ENCODE data around the gene DDX39B.

The DDX39B gene

GRCh38 chr6:31575335-31575901 lies 33.6 kb upstream of the DDX39B start, which contains the start of gene TNF:
TSS of gene TNF (plus strand) at chr6:31575565. CDS start at chr6:31575742, 177 bp downstream.
- no peak for DNase-seq

DNA sequence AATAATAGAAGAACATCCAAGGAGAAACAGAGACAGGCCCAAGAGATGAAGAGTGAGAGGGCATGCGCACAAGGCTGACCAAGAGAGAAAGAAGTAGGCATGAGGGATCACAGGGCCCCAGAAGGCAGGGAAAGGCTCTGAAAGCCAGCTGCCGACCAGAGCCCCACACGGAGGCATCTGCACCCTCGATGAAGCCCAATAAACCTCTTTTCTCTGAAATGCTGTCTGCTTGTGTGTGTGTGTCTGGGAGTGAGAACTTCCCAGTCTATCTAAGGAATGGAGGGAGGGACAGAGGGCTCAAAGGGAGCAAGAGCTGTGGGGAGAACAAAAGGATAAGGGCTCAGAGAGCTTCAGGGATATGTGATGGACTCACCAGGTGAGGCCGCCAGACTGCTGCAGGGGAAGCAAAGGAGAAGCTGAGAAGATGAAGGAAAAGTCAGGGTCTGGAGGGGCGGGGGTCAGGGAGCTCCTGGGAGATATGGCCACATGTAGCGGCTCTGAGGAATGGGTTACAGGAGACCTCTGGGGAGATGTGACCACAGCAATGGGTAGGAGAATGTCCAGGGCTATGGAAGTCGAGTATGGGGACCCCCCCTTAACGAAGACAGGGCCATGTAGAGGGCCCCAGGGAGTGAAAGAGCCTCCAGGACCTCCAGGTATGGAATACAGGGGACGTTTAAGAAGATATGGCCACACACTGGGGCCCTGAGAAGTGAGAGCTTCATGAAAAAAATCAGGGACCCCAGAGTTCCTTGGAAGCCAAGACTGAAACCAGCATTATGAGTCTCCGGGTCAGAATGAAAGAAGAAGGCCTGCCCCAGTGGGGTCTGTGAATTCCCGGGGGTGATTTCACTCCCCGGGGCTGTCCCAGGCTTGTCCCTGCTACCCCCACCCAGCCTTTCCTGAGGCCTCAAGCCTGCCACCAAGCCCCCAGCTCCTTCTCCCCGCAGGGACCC lies 32.6 kb upstream of the DDX39B start:
- no peak for DNase-seq

GRCh38 chr6:31573239-31574105 lies 31.7 kb upstream of the DDX39B start:
- no peak for DNase-seq

DNA sequence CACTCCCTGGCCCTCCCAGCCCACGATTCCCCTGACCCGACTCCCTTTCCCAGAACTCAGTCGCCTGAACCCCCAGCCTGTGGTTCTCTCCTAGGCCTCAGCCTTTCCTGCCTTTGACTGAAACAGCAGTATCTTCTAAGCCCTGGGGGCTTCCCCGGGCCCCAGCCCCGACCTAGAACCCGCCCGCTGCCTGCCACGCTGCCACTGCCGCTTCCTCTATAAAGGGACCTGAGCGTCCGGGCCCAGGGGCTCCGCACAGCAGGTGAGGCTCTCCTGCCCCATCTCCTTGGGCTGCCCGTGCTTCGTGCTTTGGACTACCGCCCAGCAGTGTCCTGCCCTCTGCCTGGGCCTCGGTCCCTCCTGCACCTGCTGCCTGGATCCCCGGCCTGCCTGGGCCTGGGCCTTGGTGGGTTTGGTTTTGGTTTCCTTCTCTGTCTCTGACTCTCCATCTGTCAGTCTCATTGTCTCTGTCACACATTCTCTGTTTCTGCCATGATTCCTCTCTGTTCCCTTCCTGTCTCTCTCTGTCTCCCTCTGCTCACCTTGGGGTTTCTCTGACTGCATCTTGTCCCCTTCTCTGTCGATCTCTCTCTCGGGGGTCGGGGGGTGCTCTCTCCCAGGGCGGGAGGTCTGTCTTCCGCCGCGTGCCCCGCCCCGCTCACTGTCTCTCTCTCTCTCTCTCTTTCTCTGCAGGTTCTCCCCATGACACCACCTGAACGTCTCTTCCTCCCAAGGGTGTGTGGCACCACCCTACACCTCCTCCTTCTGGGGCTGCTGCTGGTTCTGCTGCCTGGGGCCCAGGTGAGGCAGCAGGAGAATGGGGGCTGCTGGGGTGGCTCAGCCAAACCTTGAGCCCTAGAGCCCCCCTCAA lies 30.5 kb upstream of the DDX39B start, which contains the start of gene LTA:
TSS of gene LTA (plus strand) at position 249 of the 871 bp plus-strand sequence. CDS start at position 703, 454 bp downstream.
- DNase-seq: no peak

GRCh38 chr6:31569861-31570536 lies 28.2 kb upstream of the DDX39B start:
- no peak for DNase-seq

- no peak for DNase-seq
Observed at GRCh38 chr6:31568537-31568961, 26.7 kb upstream of the DDX39B start.

GRCh38 chr6:31567531-31568370 lies 25.9 kb upstream of the DDX39B start:
- DNase-seq: no peak

- DNase-seq: no peak
Observed at GRCh38 chr6:31560697-31561058, 18.9 kb upstream of the DDX39B start.

DNA sequence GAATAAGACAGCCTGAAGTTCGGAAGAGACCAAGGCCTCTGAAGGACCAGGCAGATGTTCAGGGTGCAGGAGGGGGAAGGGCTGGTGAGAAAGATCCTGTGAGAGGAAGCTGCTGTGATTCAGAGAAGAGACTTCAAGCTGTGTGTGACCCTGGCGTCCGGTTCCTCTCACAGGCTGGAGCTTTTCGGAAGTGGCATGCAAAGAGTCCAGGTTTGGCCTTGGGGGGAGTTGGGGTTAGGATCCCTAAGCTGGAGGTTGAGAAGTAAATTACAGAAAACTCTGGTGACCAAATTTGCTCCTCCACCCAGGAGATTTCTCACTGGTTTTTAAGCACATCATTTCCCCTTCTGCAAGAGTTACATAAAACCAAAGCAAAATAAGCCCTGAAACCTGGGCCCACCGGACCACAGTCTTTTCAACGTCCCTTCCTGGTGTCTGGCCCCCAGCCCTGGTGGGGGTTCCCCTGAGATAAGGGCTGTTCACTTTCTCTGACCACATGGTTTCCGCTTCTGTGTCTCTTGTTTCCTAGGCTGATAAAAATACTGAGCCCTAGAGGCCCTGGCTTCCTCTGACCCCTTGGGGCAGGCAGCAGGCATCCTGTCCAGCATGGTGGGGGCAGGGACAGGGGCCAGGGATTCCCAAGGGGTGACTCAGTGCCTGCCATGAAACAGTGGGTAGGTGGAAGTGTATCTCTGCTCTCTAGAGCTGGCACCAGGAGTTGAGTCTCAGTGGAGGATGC lies 18.3 kb upstream of the DDX39B start:
- DNase-seq: no peak

- no peak for DNase-seq
Observed at GRCh38 chr6:31559606-31559957, 17.8 kb upstream of the DDX39B start.

DNA sequence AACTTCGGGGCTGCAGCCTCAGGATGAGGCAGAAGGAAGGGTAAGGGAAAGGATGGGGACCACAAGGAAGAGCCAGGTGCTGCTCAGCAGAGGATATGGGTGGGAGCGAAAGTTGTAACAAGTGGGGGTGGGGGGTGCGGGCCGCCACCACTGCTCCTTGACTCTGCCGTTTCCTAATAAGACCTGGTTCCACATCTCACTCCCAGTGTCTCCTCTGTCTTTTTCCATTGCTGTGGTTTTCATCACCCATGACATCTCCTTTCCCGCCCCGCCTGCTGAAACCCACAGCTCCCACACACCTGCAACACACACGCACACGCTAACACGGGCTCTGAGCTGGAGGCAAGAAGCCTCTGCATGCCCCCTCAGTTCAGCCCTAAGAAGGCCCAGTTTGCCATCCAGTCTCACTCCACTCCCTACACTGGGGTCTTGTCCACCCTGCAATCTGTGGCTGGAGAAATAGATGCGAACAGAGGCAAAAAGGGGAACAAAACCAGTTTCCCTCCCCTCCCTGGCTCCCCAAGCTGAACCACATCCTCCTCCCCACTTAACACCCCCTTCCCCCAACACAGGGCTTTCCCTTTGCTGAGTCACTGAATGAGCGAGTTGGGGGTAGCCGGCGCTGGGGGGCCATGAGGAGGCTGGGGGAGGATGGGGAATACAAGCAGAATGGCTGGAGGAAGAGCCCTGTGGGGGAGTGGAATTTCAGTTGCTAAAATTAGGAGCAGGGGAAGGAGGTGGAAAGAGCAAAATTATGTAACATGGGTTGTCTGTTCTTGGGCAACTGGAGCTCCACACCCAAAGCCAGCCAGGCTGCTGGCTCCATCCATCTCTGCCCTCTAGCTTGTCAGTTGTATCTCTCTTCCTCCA lies 17.1 kb upstream of the DDX39B start:
- DNase-seq: no peak

DNA sequence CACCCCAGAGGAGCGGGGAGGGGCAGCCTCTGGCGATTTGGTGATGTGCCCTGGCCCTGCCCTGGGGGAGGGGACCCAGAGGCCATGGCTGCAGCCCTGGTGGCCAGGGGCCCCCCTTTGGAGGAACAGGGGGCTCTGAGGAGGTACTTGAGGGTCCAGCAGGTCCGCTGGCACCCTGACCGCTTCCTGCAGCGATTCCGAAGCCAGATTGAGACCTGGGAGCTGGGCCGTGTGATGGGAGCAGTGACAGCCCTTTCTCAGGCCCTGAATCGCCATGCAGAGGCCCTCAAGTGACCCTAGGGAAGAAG lies 16.5 kb upstream of the DDX39B start:
- no peak for DNase-seq

GRCh38 chr6:31557443-31558317 lies 15.9 kb upstream of the DDX39B start:
- DNase-seq: no peak

GRCh38 chr6:31556307-31556706 lies 14.5 kb upstream of the DDX39B start:
- DNase-seq: no peak

DNA sequence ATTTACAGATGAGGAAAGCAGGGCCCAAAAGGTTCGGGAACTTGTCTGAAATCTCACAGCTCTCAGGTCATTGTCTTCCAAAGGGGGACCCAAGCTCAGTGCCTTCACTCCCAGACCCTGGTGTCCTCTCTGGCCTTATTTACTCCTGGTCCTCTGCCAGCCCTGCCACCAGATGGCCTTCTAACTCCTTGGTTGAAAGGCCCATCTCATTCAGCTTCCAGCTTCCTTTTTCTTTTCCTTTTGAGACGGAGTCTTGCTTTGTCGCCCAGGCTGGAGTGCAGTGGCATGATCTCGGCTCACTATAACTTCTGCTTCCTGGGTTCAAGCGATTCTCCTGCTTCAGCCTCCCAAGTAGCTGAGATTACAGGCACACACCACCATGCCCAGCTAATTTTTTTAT lies 9.6 kb upstream of the DDX39B start:
- DNase-seq: peak; percentile 69

DNA sequence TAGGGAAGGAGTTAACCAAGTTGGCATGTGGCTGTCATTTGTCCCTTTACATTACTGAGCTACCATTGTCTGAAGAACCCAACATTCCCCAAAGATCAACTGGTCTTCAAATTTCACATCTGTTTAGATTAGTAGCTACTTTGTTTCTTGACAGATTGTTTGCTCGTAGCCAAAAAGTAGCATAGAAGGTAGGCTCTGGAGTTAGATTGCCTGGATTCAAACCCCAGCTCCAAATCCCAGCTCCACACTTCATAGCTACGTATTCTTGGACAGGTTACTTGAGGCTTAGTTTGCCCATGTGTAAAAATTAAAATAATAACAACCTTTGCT lies 6.7 kb upstream of the DDX39B start:
- no peak for DNase-seq

DNA sequence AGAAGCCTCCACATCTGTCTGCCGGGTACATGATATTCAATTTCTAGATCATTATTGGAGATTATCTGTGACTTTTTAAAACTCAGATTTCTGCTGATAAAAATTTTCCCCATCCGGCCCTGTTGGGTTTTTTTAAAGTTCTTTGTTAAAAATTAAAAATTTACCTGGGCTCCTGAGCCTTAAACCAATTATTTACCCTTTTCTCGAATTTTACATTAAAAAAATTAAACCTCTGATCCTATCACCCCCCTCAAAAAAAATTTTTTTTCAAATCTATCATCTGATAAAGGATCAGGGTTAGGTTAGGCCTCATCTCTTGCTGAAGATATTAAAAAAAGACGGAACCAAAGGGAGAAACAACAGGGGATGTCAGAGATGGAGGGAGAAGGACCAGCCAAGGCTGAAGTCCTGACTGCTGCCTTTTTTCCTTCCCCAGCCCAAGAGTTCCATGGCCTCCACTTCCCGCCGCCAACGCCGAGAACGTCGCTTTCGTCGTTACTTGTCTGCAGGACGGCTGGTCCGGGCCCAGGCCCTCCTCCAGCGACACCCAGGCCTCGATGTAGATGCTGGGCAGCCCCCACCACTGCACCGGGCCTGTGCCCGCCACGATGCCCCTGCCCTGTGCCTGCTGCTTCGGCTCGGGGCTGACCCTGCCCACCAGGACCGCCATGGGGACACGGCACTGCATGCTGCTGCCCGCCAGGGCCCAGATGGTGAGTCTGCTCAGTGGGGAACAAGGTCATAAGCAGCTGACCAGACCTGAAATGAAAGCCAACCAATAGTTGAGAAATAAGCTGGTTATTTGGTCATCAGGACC lies 6.1 kb upstream of the DDX39B start:
- peak; percentile 49 for DNase-seq

All from NCI-H82 (cell line).